Trophoblast cell (in vitro differentiated cells and primary cell): ENCODE measurements around the gene TUBA3E.
"Not testable (repeated sequence)": the region's sequence is repeated elsewhere in the genome, so short reads cannot be mapped to it uniquely, and the experiment has no call there.

Experiments
- DNase-seq, 2 donors: peaks; one replicate each; pipeline ENCODE4 v3.0.0-alpha.2; 2016
- H2AFZ ChIP-seq: 2 replicates; pipeline ENCODE4 v1.6.1; 2013; ENCODE audit warnings: low read length, moderate library complexity, mild to moderate bottlenecking; ENCODE audit not compliant: insufficient read depth, poor library complexity
- H2AK5ac ChIP-seq: 2 replicates; pipeline ENCODE4 v1.6.1; 2013; ENCODE audit warnings: mild to moderate bottlenecking, low read length
- H2BK120ac ChIP-seq: 2 replicates; pipeline ENCODE4 v1.6.1; 2013; ENCODE audit warnings: low read length, mild to moderate bottlenecking, moderate library complexity; ENCODE audit not compliant: insufficient read depth, poor library complexity
- H2BK12ac ChIP-seq: 2 replicates; pipeline ENCODE4 v1.6.1; 2013; ENCODE audit warnings: mild to moderate bottlenecking, low read length, moderate library complexity
- H2BK5ac ChIP-seq: 2 replicates; pipeline ENCODE4 v1.6.1; 2013; ENCODE audit warnings: low read length, low read depth, moderate library complexity, mild to moderate bottlenecking; ENCODE audit not compliant: poor library complexity
- H3K14ac ChIP-seq: 2 replicates; pipeline ENCODE4 v1.6.1; 2013; ENCODE audit warnings: mild to moderate bottlenecking, low read length
- H3K18ac ChIP-seq: 2 replicates; pipeline ENCODE4 v1.6.1; 2013; ENCODE audit warnings: mild to moderate bottlenecking, low read length
- H3K23ac ChIP-seq: 2 replicates; pipeline ENCODE4 v1.6.1; 2013; ENCODE audit warnings: low read length
- H3K27ac ChIP-seq: 2 replicates; pipeline ENCODE4 v1.5.1; 2013; ENCODE audit warnings: low read depth, mild to moderate bottlenecking, inconsistent platforms, low read length, moderate library complexity
- H3K27me3 ChIP-seq: 2 replicates; pipeline ENCODE4 v1.6.1; 2013; ENCODE audit warnings: inconsistent platforms, mild to moderate bottlenecking, low read length, moderate library complexity; ENCODE audit not compliant: insufficient read depth
- H3K36me3 ChIP-seq, 2 experiments: 1 replicate in 1 of 2; 2 replicates in 1 of 2; pipeline ENCODE4 v1.6.1; 2013; ENCODE audit warnings: low read length in 2 of 2, mild to moderate bottlenecking in 2 of 2, moderate library complexity in 1 of 2; ENCODE audit not compliant: insufficient read depth in 2 of 2, control insufficient read depth in 1 of 2
- H3K4ac ChIP-seq: 2 replicates; pipeline ENCODE4 v1.6.1; 2013; ENCODE audit warnings: low read depth, mild to moderate bottlenecking, low read length, moderate library complexity
- H3K4me1 ChIP-seq, 2 experiments: 1 replicate in 1 of 2; 2 replicates in 1 of 2; pipeline ENCODE4 v1.6.1; 2013; ENCODE audit warnings: low read length in 2 of 2, mild to moderate bottlenecking in 2 of 2, moderate library complexity in 1 of 2; ENCODE audit not compliant: insufficient read depth in 2 of 2, control insufficient read depth in 1 of 2
- H3K4me2 ChIP-seq: 2 replicates; pipeline ENCODE4 v1.6.1; 2013; ENCODE audit warnings: inconsistent platforms, mild to moderate bottlenecking, low read length, moderate library complexity
- H3K4me3 ChIP-seq: 2 replicates; pipeline ENCODE4 v1.5.1; 2013; ENCODE audit warnings: mild to moderate bottlenecking, low read depth, low read length, inconsistent platforms
- H3K79me1 ChIP-seq: one replicate; pipeline ENCODE4 v1.6.1; 2013; ENCODE audit warnings: low read length
- H3K79me2 ChIP-seq: 2 replicates; pipeline ENCODE4 v1.6.1; 2013; ENCODE audit warnings: low read length, mild to moderate bottlenecking; ENCODE audit not compliant: control insufficient read depth, insufficient read depth, poor library complexity
- H3K9ac ChIP-seq: 2 replicates; pipeline ENCODE4 v1.6.1; 2013; ENCODE audit warnings: mild to moderate bottlenecking, low read length
- H3K9me3 ChIP-seq: 2 replicates; pipeline ENCODE4 v1.6.1; 2013; ENCODE audit warnings: low read depth, mild to moderate bottlenecking, control low read depth, inconsistent platforms, low read length; ENCODE audit not compliant: insufficient read depth
- H4K12ac ChIP-seq: 2 replicates; pipeline ENCODE4 v1.6.1; 2013; ENCODE audit warnings: low read depth, mild to moderate bottlenecking, low read length, moderate library complexity
- H4K8ac ChIP-seq: 2 replicates; pipeline ENCODE4 v1.6.1; 2013; ENCODE audit warnings: low read depth, mild to moderate bottlenecking, low read length, moderate library complexity
- H4K91ac ChIP-seq: one replicate; pipeline ENCODE4 v1.6.1; 2013; ENCODE audit warnings: low read depth, mild to moderate bottlenecking, low read length, moderate library complexity
- WGBS: extraction: QIAGEN DNeasy Blood & Tissue Kit; methylation state at CpG from one replicate; pipeline ENCODE4 v1.1.7; 2013; ENCODE audit warnings: missing lambda C conversion rate; ENCODE audit not compliant: insufficient read length, insufficient coverage; ENCODE audit errors: extremely low coverage; 5-methylcytosine and 5-hydroxymethylcytosine counted together

TUBA3E gene

GRCh38 chr2:130195089-130195635 lies 3.1 kb downstream of the TUBA3E start:
- H3K14ac ChIP-seq, H3K4me1 ChIP-seq, H3K9ac ChIP-seq, H3K23ac ChIP-seq, H3K18ac ChIP-seq, H4K8ac ChIP-seq, H3K9me3 ChIP-seq, H4K91ac ChIP-seq, H2BK120ac ChIP-seq, H3K79me2 ChIP-seq, H3K4ac ChIP-seq, H4K12ac ChIP-seq, H2AK5ac ChIP-seq, DNase-seq, H3K79me1 ChIP-seq, H3K27me3 ChIP-seq, H2AFZ ChIP-seq, H2BK5ac ChIP-seq, H2BK12ac ChIP-seq, H3K4me3 ChIP-seq, H3K36me3 ChIP-seq, H3K4me2 ChIP-seq, H3K27ac ChIP-seq: not testable (repeated sequence)
- no CpG with 5 or more reads among the region's 9 CpGs for WGBS

- not testable (repeated sequence) for H3K23ac ChIP-seq, H3K27ac ChIP-seq, H3K79me2 ChIP-seq, H2AK5ac ChIP-seq, H3K4ac ChIP-seq, H3K9me3 ChIP-seq, H3K4me3 ChIP-seq, H4K91ac ChIP-seq, H4K12ac ChIP-seq, H3K18ac ChIP-seq, H2BK12ac ChIP-seq, H3K79me1 ChIP-seq, H3K4me1 ChIP-seq, H2AFZ ChIP-seq, H3K14ac ChIP-seq, H3K9ac ChIP-seq, DNase-seq, H3K4me2 ChIP-seq, H4K8ac ChIP-seq, H3K36me3 ChIP-seq, H2BK120ac ChIP-seq, H2BK5ac ChIP-seq, H3K27me3 ChIP-seq
- WGBS = no CpG with 5 or more reads among the region's 22 CpGs
These were observed 4.4 kb downstream of the TUBA3E start for GRCh38 chr2:130193824-130194223.

GRCh38 chr2:130192451-130192850 lies 5.8 kb downstream of the TUBA3E start:
- H3K4me2 ChIP-seq, H3K4ac ChIP-seq: not testable (repeated sequence)

GRCh38 chr2:130191319-130191718 lies 6.9 kb downstream of the TUBA3E start:
- H3K14ac ChIP-seq, H3K4ac ChIP-seq, H4K8ac ChIP-seq, H4K12ac ChIP-seq, H4K91ac ChIP-seq, H2BK120ac ChIP-seq, H3K23ac ChIP-seq, H2BK12ac ChIP-seq, H3K4me2 ChIP-seq, H2BK5ac ChIP-seq, H3K79me2 ChIP-seq, H2AK5ac ChIP-seq, H3K4me3 ChIP-seq, DNase-seq, H3K4me1 ChIP-seq, H3K27me3 ChIP-seq, H3K79me1 ChIP-seq, H3K27ac ChIP-seq, H2AFZ ChIP-seq, H3K18ac ChIP-seq, H3K9me3 ChIP-seq, H3K9ac ChIP-seq, H3K36me3 ChIP-seq: not testable (repeated sequence)
- no CpG with 5 or more reads among the region's 6 CpGs for WGBS

More at GRCh38 chr2:130192451-130192850, 5.8 kb downstream of the TUBA3E start:
- not testable (repeated sequence) for H3K4me1 ChIP-seq, H2AFZ ChIP-seq, H3K14ac ChIP-seq, H3K9me3 ChIP-seq, H3K79me2 ChIP-seq, H4K91ac ChIP-seq, H2BK120ac ChIP-seq, H3K18ac ChIP-seq, H4K12ac ChIP-seq, H4K8ac ChIP-seq, DNase-seq, H2AK5ac ChIP-seq, H3K4me3 ChIP-seq, H2BK5ac ChIP-seq, H3K27ac ChIP-seq, H3K27me3 ChIP-seq, H3K23ac ChIP-seq, H3K36me3 ChIP-seq, H3K79me1 ChIP-seq, H2BK12ac ChIP-seq, H3K9ac ChIP-seq
- WGBS = no CpG with 5 or more reads among the region's 3 CpGs
